Fibroblast of skin of left biceps (primary cell): Measurements from ENCODE around the gene IQGAP3.
"Not testable (repeated sequence)": the region's sequence is repeated elsewhere in the genome, so short reads cannot be mapped to it uniquely, and the experiment has no call there.

ENCODE experiments used
- DNase-seq, 2 experiments: peaks; one replicate each; pipeline ENCODE4 v3.0.0-alpha.2; 2013; ENCODE audit warnings: low read depth in 2 of 2

IQGAP3 gene

GRCh38 chr1:156594190-156594589 lies 21.8 kb upstream of the IQGAP3 start:
- no peak for DNase-seq

GRCh38 chr1:156593661-156593989 lies 21.3 kb upstream of the IQGAP3 start:
- no peak for DNase-seq

- DNase-seq = no peak
Observed at GRCh38 chr1:156592910-156593660, 20.7 kb upstream of the IQGAP3 start.

GRCh38 chr1:156592158-156592909 lies 20.0 kb upstream of the IQGAP3 start:
- DNase-seq = no peak

- DNase-seq = peak in 1 of 2 experiments; percentile 18
Observed at GRCh38 chr1:156591432-156592157, 19.2 kb upstream of the IQGAP3 start, which contains the start of gene NAXE. NAXE (plus strand) TSS chr1:156591776; CDS start chr1:156591805, 29 bp downstream.

- no peak for DNase-seq
Observed at GRCh38 chr1:156591181-156591431, 18.7 kb upstream of the IQGAP3 start.

- no peak for DNase-seq
Observed at GRCh38 chr1:156590326-156591180, 18.2 kb upstream of the IQGAP3 start.

- no peak for DNase-seq
Observed at GRCh38 chr1:156589546-156589945, 17.2 kb upstream of the IQGAP3 start.

- not testable (repeated sequence) for DNase-seq
Observed at GRCh38 chr1:156587927-156588326, 15.6 kb upstream of the IQGAP3 start.

- DNase-seq = no peak
Observed at GRCh38 chr1:156586892-156587477, 14.6 kb upstream of the IQGAP3 start.

- no peak for DNase-seq
Observed at GRCh38 chr1:156586323-156586722, 14.0 kb upstream of the IQGAP3 start.

- DNase-seq = no peak
Observed at GRCh38 chr1:156584813-156585212, 12.4 kb upstream of the IQGAP3 start.

- DNase-seq = peak in 1 of 2 experiments; percentile 33
Observed at GRCh38 chr1:156583821-156584622, 11.7 kb upstream of the IQGAP3 start.

GRCh38 chr1:156582388-156583017 lies 10.1 kb upstream of the IQGAP3 start:
- no peak for DNase-seq

GRCh38 chr1:156581661-156582387 lies 9.5 kb upstream of the IQGAP3 start:
- DNase-seq = no peak

GRCh38 chr1:156579472-156579871 lies 7.1 kb upstream of the IQGAP3 start, which contains the start of gene TTC24:
TTC24 (plus strand) TSS chr1:156579723; CDS start chr1:156581365, 1,642 bp downstream.
- DNase-seq = no peak

- DNase-seq = no peak
Observed at GRCh38 chr1:156578055-156578454, 5.7 kb upstream of the IQGAP3 start.

- no peak for DNase-seq
Observed at GRCh38 chr1:156577550-156577949, 5.2 kb upstream of the IQGAP3 start.

GRCh38 chr1:156574039-156574633 lies 1.8 kb upstream of the IQGAP3 start:
- DNase-seq = no peak
